Neural cell (in vitro differentiated cells): ENCODE data around the gene TCN2. TPM values are rescaled to one million over a fixed set of nuclear protein-coding genes. Genes with fewer than 3 reads are reported as not detected.

Experiments used
- H2AFZ ChIP-seq: fragments of 200-600, 300-800 bp; sonication (generic), shearing (Covaris generic); 2 replicates; pipeline ENCODE4 v1.6.0; 2014; ENCODE audit warnings: low read depth, mild to moderate bottlenecking, antibody characterized with exemption, low read length, moderate library complexity
- H3F3A ChIP-seq: fragments of 200-600 bp; shearing (Covaris generic); 2 replicates; pipeline ENCODE4 v1.6.1; 2016; ENCODE audit warnings: mild to moderate bottlenecking, moderate library complexity, mixed read lengths, antibody characterized with exemption, low read length; ENCODE audit not compliant: insufficient read depth, poor library complexity, severe bottlenecking
- H3K27ac ChIP-seq: fragments of 200-600, 300-800 bp; sonication (generic), shearing (Covaris generic); 2 replicates; pipeline ENCODE4 v1.5.1; 2014; ENCODE audit warnings: mild to moderate bottlenecking, low read length, moderate library complexity
- H3K27me3 ChIP-seq: fragments of 300-800, 200-600 bp; sonication (generic), shearing (Covaris generic); 2 replicates; pipeline ENCODE4 v1.6.0; 2014; ENCODE audit warnings: mild to moderate bottlenecking, low read depth, low read length, moderate library complexity; ENCODE audit not compliant: insufficient read depth
- H3K36me3 ChIP-seq: fragments of 300-800, 200-600 bp; sonication (generic), shearing (Covaris generic); 2 replicates; pipeline ENCODE4 v1.5.1; 2014; ENCODE audit warnings: mild to moderate bottlenecking, antibody characterized with exemption, low read length, moderate library complexity; ENCODE audit not compliant: insufficient read depth
- H3K4me2 ChIP-seq: fragments of 300-800, 200-600 bp; sonication (generic), shearing (Covaris generic); 2 replicates; pipeline ENCODE4 v1.6.0; 2014; ENCODE audit warnings: mild to moderate bottlenecking, low read length
- H3K4me3 ChIP-seq: fragments of 300-800, 200-600 bp; sonication (generic), shearing (Covaris generic); 2 replicates; pipeline ENCODE4 v1.5.1; 2014; ENCODE audit warnings: mild to moderate bottlenecking, low read length, moderate library complexity
- H3K79me2 ChIP-seq: fragments of 200-600 bp; shearing (Covaris generic); replicated peaks from 2 replicates; pipeline ENCODE4 v1.6.0; 2014; ENCODE audit warnings: mild to moderate bottlenecking, low read length, moderate library complexity; ENCODE audit not compliant: insufficient read depth
- H3K9ac ChIP-seq: fragments of 300-800, 200-600 bp; sonication (generic), shearing (Covaris generic); 2 replicates; pipeline ENCODE4 v1.6.1; 2016; ENCODE audit warnings: mild to moderate bottlenecking, low read length, mixed read lengths
- H3K9me2 ChIP-seq: fragments of 200-600 bp; shearing (Covaris generic); 2 replicates; pipeline ENCODE4 v1.6.1; 2016; ENCODE audit warnings: mild to moderate bottlenecking, low read length, mixed read lengths; ENCODE audit not compliant: insufficient read depth
- H3K9me3 ChIP-seq: fragments of 200-600, 300-800 bp; sonication (generic), shearing (Covaris generic); 2 replicates; pipeline ENCODE4 v1.6.1; 2016; ENCODE audit warnings: mild to moderate bottlenecking, mixed run types, low read length, moderate library complexity, mixed read lengths
- H4K20me1 ChIP-seq: fragments of 200-600 bp; shearing (Covaris generic); 2 replicates; pipeline ENCODE4 v1.6.1; 2016; ENCODE audit warnings: mild to moderate bottlenecking, mixed run types; ENCODE audit not compliant: insufficient read depth
- CTCF ChIP-seq: fragments of 450-650 bp; IDR thresholded peaks from 2 replicates; pipeline ENCODE4 v1.5.1; 2014; ENCODE audit warnings: antibody characterized with exemption, mild to moderate bottlenecking, moderate library complexity; ENCODE audit not compliant: poor library complexity, severe bottlenecking
- EP300 ChIP-seq: fragments of 450-650 bp; conservative IDR thresholded peaks from 2 replicates; pipeline ENCODE4 v1.6.1; 2014; ENCODE audit warnings: antibody characterized with exemption, mild to moderate bottlenecking, moderate library complexity; ENCODE audit not compliant: poor library complexity, severe bottlenecking
- EZH2 ChIP-seq: fragments of 200-600, 300-800 bp; shearing (Covaris generic), sonication (generic); IDR thresholded peaks from 2 replicates; pipeline ENCODE4 v1.6.1; 2014; ENCODE audit warnings: antibody characterized with exemption, low read length, borderline replicate concordance, mild to moderate bottlenecking; ENCODE audit not compliant: insufficient read depth, poor library complexity, severe bottlenecking
- MXI1 ChIP-seq: fragments of 450-650 bp; conservative IDR thresholded peaks from 2 replicates; pipeline ENCODE4 v1.6.1; 2014; ENCODE audit warnings: antibody characterized with exemption, mild to moderate bottlenecking; ENCODE audit not compliant: poor library complexity, severe bottlenecking
- POLR2AphosphoS5 ChIP-seq: IDR thresholded peaks from 2 replicates; pipeline ENCODE4 v1.6.1; 2012
- RAD21 ChIP-seq: fragments of 450-650 bp; conservative IDR thresholded peaks from 2 replicates; pipeline ENCODE4 v1.6.1; 2014; ENCODE audit warnings: antibody characterized with exemption, mild to moderate bottlenecking, moderate library complexity
- SMC3 ChIP-seq: fragments of 450-650 bp; conservative IDR thresholded peaks from 2 replicates; pipeline ENCODE4 v1.6.1; 2014; ENCODE audit warnings: antibody characterized with exemption, mild to moderate bottlenecking, moderate library complexity; ENCODE audit not compliant: poor library complexity
- TAF1 ChIP-seq: IDR thresholded peaks from 2 replicates; pipeline ENCODE4 v1.6.1; 2012; ENCODE audit warnings: low read depth
- polyA plus RNA-seq: library from polyadenylated mRNA; depleted of rRNA; stranded (reverse); fragments of >200 nt; gene quantifications from 2 replicates; pipeline ENCODE4 v1.2.3, GENCODE V29; 2014
- TF ChIP-seq, protein P1 (sequence below): IDR thresholded peaks from 2 replicates; pipeline ENCODE4 v1.6.1; 2012; ENCODE audit warnings: borderline replicate concordance

TCN2 gene
- polyA plus RNA-seq, 1 donor from 2014 or later = 13.0 TPM

DNA sequence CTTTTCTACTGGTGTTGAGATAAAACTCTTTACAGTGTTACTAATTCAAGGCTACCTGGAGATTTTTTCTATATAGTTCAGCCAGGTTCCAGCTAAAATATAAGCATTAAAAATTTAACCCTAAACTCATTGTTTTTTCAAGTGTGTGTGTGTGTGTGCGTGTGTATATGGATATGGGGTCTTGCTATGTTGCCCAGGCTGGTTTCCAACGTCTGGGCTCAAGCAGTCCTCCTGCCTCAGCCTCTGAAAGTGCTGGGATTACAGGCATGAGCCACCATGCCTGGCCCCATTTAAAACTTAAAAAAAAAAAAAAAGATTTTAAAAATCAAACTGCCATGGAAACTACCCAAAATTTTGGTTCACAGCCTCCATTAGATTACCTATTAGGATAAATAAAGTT is 10.8 kb upstream of the TCN2 start:
- Histone ChIP-seq H3K9me2 (no peaks in the 10 kb centered on the region), H2AFZ (no peak overlapping the region), H3K9ac (no peak overlapping the region), H3K36me3 (no peaks in the 10 kb centered on the region), H3K27me3 (no peaks in the 10 kb centered on the region), H3K4me2 (no peak overlapping the region), H3K4me3 (no peak overlapping the region), H3K79me2 (peaks cover 3% of the 10 kb centered on the region), H3F3A (no peaks in the 10 kb centered on the region), H4K20me1 (no peaks in the 10 kb centered on the region), H3K9me3 (no peaks in the 10 kb centered on the region), H3K27ac (no peak overlapping the region)
- TF ChIP-seq, protein P1, sequence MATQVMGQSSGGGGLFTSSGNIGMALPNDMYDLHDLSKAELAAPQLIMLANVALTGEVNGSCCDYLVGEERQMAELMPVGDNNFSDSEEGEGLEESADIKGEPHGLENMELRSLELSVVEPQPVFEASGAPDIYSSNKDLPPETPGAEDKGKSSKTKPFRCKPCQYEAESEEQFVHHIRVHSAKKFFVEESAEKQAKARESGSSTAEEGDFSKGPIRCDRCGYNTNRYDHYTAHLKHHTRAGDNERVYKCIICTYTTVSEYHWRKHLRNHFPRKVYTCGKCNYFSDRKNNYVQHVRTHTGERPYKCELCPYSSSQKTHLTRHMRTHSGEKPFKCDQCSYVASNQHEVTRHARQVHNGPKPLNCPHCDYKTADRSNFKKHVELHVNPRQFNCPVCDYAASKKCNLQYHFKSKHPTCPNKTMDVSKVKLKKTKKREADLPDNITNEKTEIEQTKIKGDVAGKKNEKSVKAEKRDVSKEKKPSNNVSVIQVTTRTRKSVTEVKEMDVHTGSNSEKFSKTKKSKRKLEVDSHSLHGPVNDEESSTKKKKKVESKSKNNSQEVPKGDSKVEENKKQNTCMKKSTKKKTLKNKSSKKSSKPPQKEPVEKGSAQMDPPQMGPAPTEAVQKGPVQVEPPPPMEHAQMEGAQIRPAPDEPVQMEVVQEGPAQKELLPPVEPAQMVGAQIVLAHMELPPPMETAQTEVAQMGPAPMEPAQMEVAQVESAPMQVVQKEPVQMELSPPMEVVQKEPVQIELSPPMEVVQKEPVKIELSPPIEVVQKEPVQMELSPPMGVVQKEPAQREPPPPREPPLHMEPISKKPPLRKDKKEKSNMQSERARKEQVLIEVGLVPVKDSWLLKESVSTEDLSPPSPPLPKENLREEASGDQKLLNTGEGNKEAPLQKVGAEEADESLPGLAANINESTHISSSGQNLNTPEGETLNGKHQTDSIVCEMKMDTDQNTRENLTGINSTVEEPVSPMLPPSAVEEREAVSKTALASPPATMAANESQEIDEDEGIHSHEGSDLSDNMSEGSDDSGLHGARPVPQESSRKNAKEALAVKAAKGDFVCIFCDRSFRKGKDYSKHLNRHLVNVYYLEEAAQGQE = no peak
- no peak for TF ChIP-seq POLR2AphosphoS5
- no peak for TF ChIP-seq EP300
- no peak for TF ChIP-seq MXI1
- no peak for TF ChIP-seq EZH2

DNA sequence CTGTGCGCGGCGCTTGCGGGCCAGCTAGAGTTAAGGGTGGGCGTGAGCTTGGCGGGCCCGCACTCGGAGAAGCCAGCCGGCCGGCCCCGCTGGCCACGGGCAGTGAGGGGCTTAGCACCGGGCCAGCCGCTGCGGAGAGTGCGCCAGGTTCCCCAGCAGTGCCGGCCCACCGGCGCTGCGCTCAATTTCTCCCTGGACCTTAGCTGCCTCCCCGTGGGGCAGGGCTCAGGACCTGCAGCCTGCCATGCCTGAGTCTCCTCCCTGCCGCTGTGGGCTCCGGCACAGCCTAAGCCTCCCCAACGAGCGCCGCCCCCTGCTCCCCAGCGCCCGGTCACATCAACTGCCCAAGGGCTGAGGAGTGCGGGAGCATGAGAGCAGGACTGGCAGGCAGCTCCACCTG is 10.1 kb upstream of the TCN2 start:
- Histone ChIP-seq H3K27me3 (no peaks in the 10 kb centered on the region), H3K79me2 (no peaks in the 10 kb centered on the region), H3K9me2 (no peaks in the 10 kb centered on the region), H3K4me2 (no peak overlapping the region), H3F3A (no peaks in the 10 kb centered on the region), H3K27ac (no peak overlapping the region), H3K9me3 (no peaks in the 10 kb centered on the region), H3K9ac (no peak overlapping the region), H4K20me1 (no peaks in the 10 kb centered on the region), H3K4me3 (no peak overlapping the region), H2AFZ (no peak overlapping the region), H3K36me3 (no peaks in the 10 kb centered on the region)
- TF ChIP-seq EP300 (no peak), SMC3 (no peak), MXI1 (no peak), RAD21 (no peak), POLR2AphosphoS5 (no peak), TAF1 (no peak), EZH2 (no peak), CTCF (no peak)
- TF ChIP-seq, protein P1 = no peak
